HG03469 (cell line): ENCODE measurements around the gene TSSK2.

Experiments used
- ATAC-seq: cut with Tn5 transposase; IDR thresholded peaks from one replicate; pipeline ENCODE4 v1.9.1; 2021; ENCODE audit warnings: mild to moderate bottlenecking, moderate library complexity, moderate number of reproducible peaks; ENCODE audit not compliant: unreplicated experiment

TSSK2 gene

GRCh38 chr22:19105867-19106802 is 25.0 kb upstream of the TSSK2 start:
- no peak for ATAC-seq

- no peak for ATAC-seq
Measured at GRCh38 chr22:19106886-19107729, 24.0 kb upstream of the TSSK2 start.

- ATAC-seq, result no peak
Measured at GRCh38 chr22:19107730-19108074, 23.4 kb upstream of the TSSK2 start.

- ATAC-seq, result no peak
Measured at GRCh38 chr22:19108807-19109197, 22.3 kb upstream of the TSSK2 start.

GRCh38 chr22:19109198-19110063 is 21.7 kb upstream of the TSSK2 start:
- peak; percentile 90 for ATAC-seq

GRCh38 chr22:19110064-19110458 is 21.0 kb upstream of the TSSK2 start:
- no peak for ATAC-seq

- no peak for ATAC-seq
Measured at GRCh38 chr22:19110646-19111045, 20.5 kb upstream of the TSSK2 start.

- no peak for ATAC-seq
Measured at GRCh38 chr22:19111140-19111539, 20.0 kb upstream of the TSSK2 start.

GRCh38 chr22:19111584-19111983 is 19.5 kb upstream of the TSSK2 start:
- ATAC-seq, result no peak

- no peak for ATAC-seq
Measured at GRCh38 chr22:19113429-19113828, 17.7 kb upstream of the TSSK2 start.

GRCh38 chr22:19114984-19115552 is 16.0 kb upstream of the TSSK2 start:
- ATAC-seq, result no peak

GRCh38 chr22:19115628-19116027 is 15.5 kb upstream of the TSSK2 start:
- no peak for ATAC-seq

- no peak for ATAC-seq
Measured at GRCh38 chr22:19117111-19117512, 14.0 kb upstream of the TSSK2 start.

- peak; percentile 43 for ATAC-seq
Measured at GRCh38 chr22:19118329-19118880, 12.7 kb upstream of the TSSK2 start.

GRCh38 chr22:19119949-19120348 is 11.2 kb upstream of the TSSK2 start:
- no peak for ATAC-seq

GRCh38 chr22:19120829-19121630 is 10.1 kb upstream of the TSSK2 start:
- ATAC-seq, result no peak

- ATAC-seq, result peak; percentile 5
Measured at GRCh38 chr22:19121631-19122142, 9.4 kb upstream of the TSSK2 start.

GRCh38 chr22:19122143-19122751 is 8.9 kb upstream of the TSSK2 start, which contains the start of gene DGCR2:
TSS of gene DGCR2 (minus strand) at chr22:19122412. CDS start at chr22:19122206, 206 bp downstream.
- ATAC-seq, result peak; percentile 48
